HFF-Myc (cell line): Measurements from ENCODE around the gene FAM204A.

Experiments
- DNase-seq: peaks from one replicate; pipeline ENCODE4 v3.0.0-alpha.2; 2011; ENCODE audit warnings: low read depth; ENCODE audit errors: extremely low read depth
- H3K4me3 ChIP-seq: replicated peaks from 2 replicates; pipeline ENCODE4 v1.5.1; 2011; ENCODE audit warnings: low read depth, mild to moderate bottlenecking, control low read depth, low read length
- TF ChIP-seq, protein P1 (sequence below): IDR thresholded peaks from 2 replicates; pipeline ENCODE4 v1.5.1; 2012; ENCODE audit warnings: mild to moderate bottlenecking, low read depth, low read length, control low read depth; ENCODE audit errors: missing control alignments

FAM204A gene

DNA sequence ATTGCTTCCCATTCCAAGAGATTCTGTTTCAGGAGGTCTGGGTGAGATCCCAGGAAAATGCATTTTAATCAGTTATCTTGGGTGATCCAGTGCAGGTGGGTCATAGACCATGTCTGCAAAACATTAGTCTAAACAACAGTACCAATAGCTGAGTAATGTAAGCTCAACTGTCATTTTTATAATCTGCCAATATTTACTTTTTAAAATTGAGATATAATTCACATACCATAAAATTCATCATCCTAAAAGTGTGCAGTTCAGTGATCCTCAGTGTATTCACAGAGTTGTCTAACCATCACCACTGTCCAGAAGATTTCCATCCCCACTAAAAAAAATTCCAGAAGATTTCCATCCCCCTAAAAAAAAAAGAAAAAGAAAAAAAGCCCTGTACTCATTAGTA, 51.0 kb downstream of the FAM204A start:
- no peak for DNase-seq
- TF ChIP-seq, protein P1, sequence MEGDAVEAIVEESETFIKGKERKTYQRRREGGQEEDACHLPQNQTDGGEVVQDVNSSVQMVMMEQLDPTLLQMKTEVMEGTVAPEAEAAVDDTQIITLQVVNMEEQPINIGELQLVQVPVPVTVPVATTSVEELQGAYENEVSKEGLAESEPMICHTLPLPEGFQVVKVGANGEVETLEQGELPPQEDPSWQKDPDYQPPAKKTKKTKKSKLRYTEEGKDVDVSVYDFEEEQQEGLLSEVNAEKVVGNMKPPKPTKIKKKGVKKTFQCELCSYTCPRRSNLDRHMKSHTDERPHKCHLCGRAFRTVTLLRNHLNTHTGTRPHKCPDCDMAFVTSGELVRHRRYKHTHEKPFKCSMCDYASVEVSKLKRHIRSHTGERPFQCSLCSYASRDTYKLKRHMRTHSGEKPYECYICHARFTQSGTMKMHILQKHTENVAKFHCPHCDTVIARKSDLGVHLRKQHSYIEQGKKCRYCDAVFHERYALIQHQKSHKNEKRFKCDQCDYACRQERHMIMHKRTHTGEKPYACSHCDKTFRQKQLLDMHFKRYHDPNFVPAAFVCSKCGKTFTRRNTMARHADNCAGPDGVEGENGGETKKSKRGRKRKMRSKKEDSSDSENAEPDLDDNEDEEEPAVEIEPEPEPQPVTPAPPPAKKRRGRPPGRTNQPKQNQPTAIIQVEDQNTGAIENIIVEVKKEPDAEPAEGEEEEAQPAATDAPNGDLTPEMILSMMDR, result no peak
- H3K4me3 ChIP-seq, result no peak overlapping the region

DNA sequence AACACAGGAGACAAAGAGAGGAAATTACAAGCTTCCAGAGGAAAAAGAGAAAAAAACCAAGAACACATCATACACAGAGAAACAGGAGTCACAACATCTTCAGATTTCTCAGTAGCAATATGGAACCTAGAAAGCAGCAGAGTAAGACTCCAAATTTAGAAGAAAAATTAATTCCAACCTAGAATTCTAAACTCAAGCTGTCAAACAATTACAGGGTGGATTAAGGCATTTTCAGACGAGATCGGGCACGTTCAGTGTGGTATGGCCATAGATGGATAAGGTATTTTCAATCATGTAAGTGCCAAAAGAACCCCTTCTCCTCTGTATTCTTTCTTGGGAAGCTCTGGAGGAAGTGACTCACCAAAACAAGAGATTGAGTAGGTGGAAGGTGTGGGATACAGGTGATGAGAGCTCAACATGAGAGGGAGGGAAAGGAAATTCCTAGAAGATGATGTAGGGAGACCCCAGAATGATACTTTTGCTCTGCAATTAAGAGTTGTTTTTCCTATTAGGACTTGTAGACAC, 51.6 kb downstream of the FAM204A start:
- TF ChIP-seq, protein P1, result no peak
- DNase-seq, result no peak

DNA sequence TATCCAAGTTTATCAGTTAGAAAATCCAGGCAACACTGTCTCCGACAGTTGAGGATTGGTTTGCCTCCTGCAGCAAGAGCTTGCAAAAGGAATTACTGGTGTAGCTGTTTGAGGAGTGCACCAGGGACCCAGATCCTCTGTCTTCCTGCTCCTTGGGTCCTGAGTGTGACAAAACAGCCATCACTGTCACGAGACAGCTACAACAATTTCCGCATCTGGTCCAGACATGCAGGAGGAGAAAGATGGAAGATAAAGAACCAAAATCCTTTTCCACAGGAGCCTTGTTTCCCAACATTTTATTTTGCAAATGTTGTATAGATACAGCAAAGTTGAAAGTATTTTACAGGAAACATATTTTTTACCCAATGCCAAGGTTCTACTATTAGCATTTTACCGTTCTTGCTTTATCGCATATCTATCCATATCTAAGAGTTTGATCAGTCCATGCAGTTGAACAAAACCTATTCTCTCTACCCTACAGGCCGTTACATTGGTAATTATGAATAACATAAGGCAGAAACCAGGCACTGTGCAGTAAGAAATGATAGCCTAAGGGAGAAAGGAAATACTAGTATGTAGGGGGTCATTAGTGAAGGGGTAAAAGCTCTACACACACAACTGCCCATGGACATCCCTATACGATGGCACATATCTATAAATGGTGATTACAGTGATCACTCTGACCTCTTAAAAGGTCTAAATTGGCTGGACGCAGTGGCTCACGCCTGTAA, 54.9 kb downstream of the FAM204A start:
- TF ChIP-seq, protein P1, result no peak
- no peak overlapping the region for H3K4me3 ChIP-seq
- no peak for DNase-seq

More for the DNA sequence above, 51.6 kb downstream of the FAM204A start:
- no peak overlapping the region for H3K4me3 ChIP-seq

DNA sequence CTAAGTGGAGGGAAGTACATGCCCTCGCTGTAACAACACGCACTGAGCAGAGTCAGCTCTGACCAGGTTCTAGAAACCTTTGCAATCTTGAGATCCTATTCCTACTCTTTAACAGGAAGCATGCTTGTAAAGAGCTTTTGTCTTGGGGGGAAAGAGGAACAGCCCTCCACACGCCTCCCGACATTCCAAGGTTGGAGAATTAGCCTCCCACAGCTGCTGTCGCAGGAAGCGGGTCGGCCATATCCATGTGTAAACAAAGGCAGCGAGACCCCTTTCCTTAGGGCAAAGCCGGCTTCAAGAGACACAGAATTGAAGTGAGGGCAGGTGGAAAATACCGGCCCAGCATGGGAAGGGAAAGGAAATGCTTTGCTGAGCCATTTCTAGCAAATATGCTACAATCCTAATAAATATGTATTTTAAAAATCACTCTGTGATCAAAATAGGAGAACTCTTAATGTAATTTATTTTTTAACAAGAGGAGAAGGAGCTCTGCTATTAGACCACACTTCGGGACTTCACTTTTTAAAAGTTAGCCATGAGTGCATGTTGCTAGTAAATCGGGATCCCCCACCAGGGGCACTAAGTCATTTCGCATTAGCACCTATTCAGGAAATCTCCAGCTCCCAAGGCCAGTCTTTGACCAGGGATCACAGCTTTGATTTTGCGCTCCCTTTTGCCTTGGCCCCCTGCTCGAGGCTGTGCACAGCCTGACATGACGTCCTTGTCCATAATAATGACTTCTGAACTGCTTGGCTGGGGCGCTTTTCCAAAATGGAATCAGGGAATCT, 55.9 kb downstream of the FAM204A start:
- H3K4me3 ChIP-seq, result no peak overlapping the region
- no peak for DNase-seq
- TF ChIP-seq, protein P1, result no peak

DNA sequence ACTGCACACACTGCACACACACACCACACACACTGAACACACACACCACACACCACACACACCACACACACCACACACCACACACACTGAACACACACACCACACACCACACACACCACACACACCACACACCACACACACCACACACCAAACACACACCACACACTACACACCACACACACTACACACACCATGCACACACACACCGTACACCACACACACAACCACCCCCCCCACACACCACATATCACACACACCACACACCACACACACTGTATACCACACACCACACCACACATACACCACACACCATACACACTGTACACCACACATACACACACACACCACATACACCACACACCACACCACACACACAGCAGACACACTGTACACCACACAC, 59.5 kb downstream of the FAM204A start:
- TF ChIP-seq, protein P1, result no peak
- no peak for DNase-seq
- H3K4me3 ChIP-seq, result no peak overlapping the region

DNA sequence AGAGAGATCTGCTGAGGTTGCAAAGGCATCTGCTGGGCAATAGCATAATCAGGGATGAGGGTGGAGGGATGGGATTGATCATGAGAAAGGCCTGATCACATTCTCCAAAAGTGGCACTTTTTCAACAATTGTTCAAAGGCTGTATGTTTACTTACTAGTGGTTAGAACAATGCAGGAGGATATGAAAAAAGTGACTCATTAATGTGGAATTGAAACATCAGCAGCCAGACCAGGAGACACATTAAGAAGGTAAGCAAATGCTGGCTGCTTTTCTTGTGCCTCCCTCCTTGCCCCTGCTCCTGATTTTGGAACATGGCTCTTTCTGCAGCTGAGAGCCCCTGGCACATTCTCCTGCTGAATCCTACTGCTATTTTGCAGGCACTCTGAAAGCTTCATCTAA, 63.5 kb downstream of the FAM204A start:
- no peak overlapping the region for H3K4me3 ChIP-seq
- TF ChIP-seq, protein P1, result no peak
- DNase-seq, result no peak
